HCT116 (cell line): ENCODE data around the gene CCL16.

Experiments used
- CEBPB ChIP-seq: IDR thresholded peaks from 2 replicates; pipeline ENCODE4 v1.6.1; 2012; ENCODE audit warnings: low read depth
- EGR1 ChIP-seq: IDR thresholded peaks from 2 replicates; pipeline ENCODE4 v1.6.1; 2012; ENCODE audit warnings: low read depth
- EZH2 ChIP-seq: fragments of 200-600 bp; sonication (generic); IDR thresholded peaks from 2 replicates; pipeline ENCODE4 v1.6.1; 2017; ENCODE audit warnings: antibody characterized with exemption, mixed run types
- EZH2phosphoT487 ChIP-seq: fragments of 200-600 bp; IDR thresholded peaks from 2 replicates; pipeline ENCODE4 v1.6.1; 2018; ENCODE audit warnings: antibody characterized with exemption, borderline replicate concordance
- FOSL1 ChIP-seq: IDR thresholded peaks from 2 replicates; pipeline ENCODE4 v1.6.1; 2012; ENCODE audit warnings: low read depth
- POLR2A ChIP-seq: IDR thresholded peaks from 2 replicates; pipeline ENCODE4 v1.7.0; 2011; ENCODE audit warnings: borderline replicate concordance; ENCODE audit not compliant: insufficient read depth, insufficient read length; ENCODE audit errors: extremely low read depth
- POLR2AphosphoS5 ChIP-seq: IDR thresholded peaks from 2 replicates; pipeline ENCODE4 v1.6.1; 2011; ENCODE audit warnings: mild to moderate bottlenecking, low read depth, low read length, moderate library complexity
- SRF ChIP-seq: IDR thresholded peaks from 2 replicates; pipeline ENCODE4 v1.6.1; 2012; ENCODE audit warnings: low read depth
- YY1 ChIP-seq: IDR thresholded peaks from 2 replicates; pipeline ENCODE4 v1.6.1; 2011; ENCODE audit warnings: low read length, low read depth, moderate library complexity, mild to moderate bottlenecking; ENCODE audit not compliant: insufficient replicate concordance; ENCODE audit errors: extremely low read depth
- ZNF274 ChIP-seq: fragments of 200-500 bp; sonication (Bioruptor generic); IDR thresholded peaks from 2 replicates; pipeline ENCODE4 v1.6.1; 2014; ENCODE audit warnings: mild to moderate bottlenecking, low read depth, low read length, inconsistent platforms
- TF ChIP-seq, protein P1 (sequence below), 3 experiments: fragments of 200-600 bp in 1 of 3; sonication (generic) in 1 of 3; IDR thresholded peaks in 2 of 3; conservative IDR thresholded peaks in 1 of 3; 2 replicates each; pipeline ENCODE4 v1.5.1; 2012 to 2017; ENCODE audit warnings: low read depth in 2 of 3, low read length in 2 of 3, antibody characterized with exemption in 1 of 3, borderline replicate concordance in 1 of 3, control low read depth in 1 of 3, mild to moderate bottlenecking in 1 of 3, mixed read lengths in 1 of 3, mixed run types in 1 of 3, moderate library complexity in 1 of 3; ENCODE audit not compliant: insufficient read depth in 1 of 3
- TF ChIP-seq, protein P2 (sequence below): IDR thresholded peaks from 2 replicates; pipeline ENCODE4 v1.6.1; 2012
- TF ChIP-seq, protein P3 (sequence below): IDR thresholded peaks from 2 replicates; pipeline ENCODE4 v1.6.1; 2012
- TF ChIP-seq, protein P4 (sequence below): IDR thresholded peaks from 2 replicates; pipeline ENCODE4 v1.6.1; 2011; ENCODE audit warnings: mild to moderate bottlenecking, low read length, moderate library complexity; ENCODE audit not compliant: insufficient replicate concordance; ENCODE audit errors: extremely low read depth

DNA sequence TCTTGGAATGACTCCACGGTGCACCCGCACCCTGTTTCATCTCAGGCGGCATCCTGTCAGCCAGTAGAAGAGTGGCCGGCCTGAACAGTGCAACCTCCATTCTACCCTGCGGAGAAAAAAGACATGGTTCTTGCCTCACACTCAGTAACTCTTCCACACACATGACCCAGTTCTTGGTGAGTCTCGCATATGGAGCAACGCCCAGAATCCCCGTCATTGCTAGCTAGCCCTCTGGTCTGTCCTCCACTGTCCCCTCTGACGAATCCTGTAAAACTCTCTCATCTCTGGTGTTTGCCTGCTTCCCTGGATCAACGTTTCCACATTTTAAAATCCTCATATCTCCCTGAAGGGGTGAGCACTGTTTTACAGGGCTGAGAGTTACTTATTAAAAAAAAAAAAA, 46.5 kb downstream of the CCL16 start:
- TF ChIP-seq POLR2A (no peak), EZH2phosphoT487 (no peak), ZNF274 (no peak), CEBPB (no peak), EZH2 (no peak), EGR1 (no peak), YY1 (no peak), FOSL1 (no peak), POLR2AphosphoS5 (no peak), SRF (no peak)
- TF ChIP-seq, protein P1, sequence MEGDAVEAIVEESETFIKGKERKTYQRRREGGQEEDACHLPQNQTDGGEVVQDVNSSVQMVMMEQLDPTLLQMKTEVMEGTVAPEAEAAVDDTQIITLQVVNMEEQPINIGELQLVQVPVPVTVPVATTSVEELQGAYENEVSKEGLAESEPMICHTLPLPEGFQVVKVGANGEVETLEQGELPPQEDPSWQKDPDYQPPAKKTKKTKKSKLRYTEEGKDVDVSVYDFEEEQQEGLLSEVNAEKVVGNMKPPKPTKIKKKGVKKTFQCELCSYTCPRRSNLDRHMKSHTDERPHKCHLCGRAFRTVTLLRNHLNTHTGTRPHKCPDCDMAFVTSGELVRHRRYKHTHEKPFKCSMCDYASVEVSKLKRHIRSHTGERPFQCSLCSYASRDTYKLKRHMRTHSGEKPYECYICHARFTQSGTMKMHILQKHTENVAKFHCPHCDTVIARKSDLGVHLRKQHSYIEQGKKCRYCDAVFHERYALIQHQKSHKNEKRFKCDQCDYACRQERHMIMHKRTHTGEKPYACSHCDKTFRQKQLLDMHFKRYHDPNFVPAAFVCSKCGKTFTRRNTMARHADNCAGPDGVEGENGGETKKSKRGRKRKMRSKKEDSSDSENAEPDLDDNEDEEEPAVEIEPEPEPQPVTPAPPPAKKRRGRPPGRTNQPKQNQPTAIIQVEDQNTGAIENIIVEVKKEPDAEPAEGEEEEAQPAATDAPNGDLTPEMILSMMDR (IDR thresholded peaks at IDR 0.05 in 2 of 3, conservative IDR thresholded peaks at IDR 0.05 in 1 of 3; ENCODE audit: borderline replicate concordance in 1 of 3, insufficient read depth in 1 of 3, low read depth in 2 of 3, low read length in 2 of 3), result no peak
- TF ChIP-seq, protein P2, sequence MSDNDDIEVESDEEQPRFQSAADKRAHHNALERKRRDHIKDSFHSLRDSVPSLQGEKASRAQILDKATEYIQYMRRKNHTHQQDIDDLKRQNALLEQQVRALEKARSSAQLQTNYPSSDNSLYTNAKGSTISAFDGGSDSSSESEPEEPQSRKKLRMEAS, result no peak
- TF ChIP-seq, protein P3, sequence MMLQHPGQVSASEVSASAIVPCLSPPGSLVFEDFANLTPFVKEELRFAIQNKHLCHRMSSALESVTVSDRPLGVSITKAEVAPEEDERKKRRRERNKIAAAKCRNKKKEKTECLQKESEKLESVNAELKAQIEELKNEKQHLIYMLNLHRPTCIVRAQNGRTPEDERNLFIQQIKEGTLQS, result no peak
- TF ChIP-seq, protein P4, sequence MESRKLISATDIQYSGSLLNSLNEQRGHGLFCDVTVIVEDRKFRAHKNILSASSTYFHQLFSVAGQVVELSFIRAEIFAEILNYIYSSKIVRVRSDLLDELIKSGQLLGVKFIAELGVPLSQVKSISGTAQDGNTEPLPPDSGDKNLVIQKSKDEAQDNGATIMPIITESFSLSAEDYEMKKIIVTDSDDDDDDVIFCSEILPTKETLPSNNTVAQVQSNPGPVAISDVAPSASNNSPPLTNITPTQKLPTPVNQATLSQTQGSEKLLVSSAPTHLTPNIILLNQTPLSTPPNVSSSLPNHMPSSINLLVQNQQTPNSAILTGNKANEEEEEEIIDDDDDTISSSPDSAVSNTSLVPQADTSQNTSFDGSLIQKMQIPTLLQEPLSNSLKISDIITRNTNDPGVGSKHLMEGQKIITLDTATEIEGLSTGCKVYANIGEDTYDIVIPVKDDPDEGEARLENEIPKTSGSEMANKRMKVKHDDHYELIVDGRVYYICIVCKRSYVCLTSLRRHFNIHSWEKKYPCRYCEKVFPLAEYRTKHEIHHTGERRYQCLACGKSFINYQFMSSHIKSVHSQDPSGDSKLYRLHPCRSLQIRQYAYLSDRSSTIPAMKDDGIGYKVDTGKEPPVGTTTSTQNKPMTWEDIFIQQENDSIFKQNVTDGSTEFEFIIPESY, result no peak
